ENCODE measurements around the gene MAP2K6.

The MAP2K6 gene

DNA sequence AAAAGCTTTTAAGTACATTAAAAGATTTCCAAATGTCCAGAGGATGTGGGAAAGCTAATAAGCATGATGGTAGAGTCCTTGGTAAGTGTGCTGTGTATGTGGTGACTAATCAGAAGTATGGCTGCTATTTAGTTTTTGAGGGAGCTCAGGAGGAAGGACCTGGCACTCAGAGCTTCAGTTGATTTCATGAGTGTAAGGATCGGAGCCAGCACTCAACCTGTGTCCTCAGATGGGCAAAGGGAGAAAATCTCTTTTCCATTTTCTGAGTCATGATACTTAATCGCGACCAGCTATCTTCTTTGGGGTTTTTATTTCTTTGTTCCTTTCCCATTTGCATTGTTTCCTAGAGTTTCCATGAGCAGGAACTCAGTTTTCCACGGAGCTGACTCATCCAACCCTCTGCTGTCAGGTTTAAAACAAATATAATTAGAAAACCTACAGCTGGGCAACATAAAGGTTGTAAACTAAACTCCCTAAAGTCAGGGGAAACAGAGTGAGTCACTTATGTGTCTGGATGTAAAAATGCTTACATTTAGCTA, 125.4 kb downstream of the MAP2K6 start:
- no peak for DNase-seq

DNA sequence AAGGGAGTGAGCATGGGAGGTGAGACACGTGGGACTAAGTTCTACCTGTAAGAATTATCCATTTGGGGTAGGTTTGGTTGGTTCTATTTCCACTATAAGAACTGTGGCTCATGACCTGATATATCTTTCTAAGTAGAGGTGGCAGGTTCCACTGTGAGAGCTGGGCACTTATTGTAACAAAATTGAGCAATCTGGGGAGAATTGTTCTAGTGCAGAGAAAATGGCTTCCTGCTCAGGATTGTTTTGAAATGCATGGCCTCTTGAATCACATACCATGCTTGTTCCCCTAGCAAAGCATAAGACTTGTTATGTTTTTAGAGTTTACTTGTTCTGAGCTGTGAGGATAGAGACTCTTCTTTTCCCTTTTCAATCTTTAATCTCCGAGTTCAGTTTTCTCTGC, 125.9 kb downstream of the MAP2K6 start:
- no peak for DNase-seq

DNA sequence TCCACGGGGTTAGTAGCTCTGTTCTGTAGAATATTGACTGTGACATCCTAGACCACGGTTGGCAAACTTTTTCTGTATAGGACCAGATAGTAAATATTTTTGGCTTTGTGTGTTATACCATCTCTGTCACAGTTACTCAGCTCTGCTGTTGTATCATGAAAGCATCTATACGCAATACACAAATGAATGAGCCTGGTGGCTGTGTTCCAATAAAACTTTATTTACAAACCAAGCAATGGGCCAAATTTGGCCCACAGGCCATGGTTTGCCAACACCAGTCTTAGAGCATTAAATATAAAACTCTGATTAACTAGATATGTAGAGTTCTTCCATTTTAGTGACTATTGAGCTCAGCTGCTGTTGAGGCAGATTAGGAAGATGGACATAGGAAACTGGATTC, 132.7 kb downstream of the MAP2K6 start:
- DNase-seq, result no peak

DNA sequence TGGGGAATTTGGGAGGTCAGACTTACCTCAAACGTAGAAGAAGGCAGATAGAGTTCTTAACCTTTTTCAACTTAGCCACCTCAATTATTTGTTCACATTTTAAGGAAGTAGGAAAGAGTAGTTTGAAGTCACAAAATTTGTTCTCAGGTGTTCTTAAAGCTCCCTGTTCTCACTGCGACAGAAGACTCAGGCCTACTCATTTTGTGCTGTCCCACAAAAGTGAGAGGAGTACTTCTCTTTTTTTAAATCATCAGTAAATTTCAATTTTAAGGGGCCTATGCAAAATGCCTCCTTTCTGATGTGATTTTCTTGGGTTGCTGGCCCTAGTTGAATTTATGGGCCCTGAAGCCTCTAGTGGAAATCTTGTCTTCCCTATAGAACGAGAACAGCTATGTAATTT, 133.4 kb downstream of the MAP2K6 start:
- no peak for DNase-seq

DNA sequence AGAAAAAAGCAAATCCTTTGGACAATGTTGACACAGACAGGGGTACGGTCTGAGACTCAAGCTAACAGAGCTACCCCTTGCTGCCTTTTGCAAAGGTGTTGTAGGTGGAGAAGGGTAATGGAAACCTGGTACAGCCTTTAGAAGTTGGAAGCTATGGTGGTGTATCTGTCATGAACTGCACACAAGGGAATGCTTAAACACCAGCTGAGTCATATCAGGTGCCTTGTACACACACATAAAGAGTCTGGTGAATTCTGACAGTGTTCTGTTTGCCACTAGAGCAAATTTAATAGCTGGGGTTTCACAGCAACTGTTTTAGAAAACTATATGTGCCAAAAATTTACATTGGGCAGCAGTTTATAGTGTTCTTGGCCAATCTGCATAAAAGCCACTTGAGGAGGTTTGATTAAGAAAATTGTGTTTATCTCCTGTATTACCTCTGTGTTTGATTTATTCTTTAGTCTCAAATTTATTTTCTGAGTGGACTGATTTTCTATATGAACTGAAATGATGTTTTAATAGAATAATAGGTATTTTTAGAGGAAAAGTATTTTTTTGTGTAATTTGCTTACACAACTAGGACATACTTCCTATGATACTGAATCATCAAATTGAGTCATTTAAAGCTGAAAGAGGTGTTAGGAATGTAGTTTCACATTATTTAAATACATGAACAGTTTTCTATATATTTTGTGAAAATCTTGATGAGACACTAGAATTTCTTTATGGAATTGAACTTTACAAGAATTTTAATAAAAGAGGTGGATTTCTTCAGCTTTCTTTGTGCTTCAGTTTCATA, 136.9 kb downstream of the MAP2K6 start:
- no peak for DNase-seq

DNA sequence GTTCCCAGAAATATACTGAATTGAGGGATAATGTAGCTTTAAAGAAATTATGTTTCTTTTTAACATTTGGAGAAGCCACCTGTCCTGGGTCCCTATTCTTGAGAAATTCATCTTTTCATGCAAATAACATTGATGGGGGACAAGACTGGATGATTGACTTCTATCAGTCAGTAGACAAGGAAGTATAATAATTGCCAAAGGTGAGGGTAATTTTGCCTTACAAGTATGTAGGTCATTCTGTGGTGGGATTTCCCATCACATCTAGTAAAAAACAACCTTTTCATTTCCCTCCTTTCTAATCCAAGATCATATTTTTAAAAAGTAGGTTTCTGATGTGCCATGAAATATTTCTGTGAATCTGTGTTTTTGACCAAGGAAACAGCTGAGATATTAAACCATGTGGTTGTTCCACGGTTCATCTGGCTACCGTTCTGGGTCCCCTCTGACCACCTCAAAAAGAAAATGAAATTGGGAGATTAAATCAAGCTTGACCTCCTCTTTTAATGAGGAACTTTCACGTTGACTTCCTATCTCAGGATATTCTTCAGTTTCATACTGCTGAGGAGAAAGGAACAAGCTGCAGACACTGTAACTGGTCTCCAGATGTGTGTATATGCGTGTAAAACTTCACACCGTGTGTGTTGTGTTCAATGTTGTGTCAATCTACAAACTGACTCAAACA, 138.6 kb downstream of the MAP2K6 start:
- DNase-seq, result no peak

DNA sequence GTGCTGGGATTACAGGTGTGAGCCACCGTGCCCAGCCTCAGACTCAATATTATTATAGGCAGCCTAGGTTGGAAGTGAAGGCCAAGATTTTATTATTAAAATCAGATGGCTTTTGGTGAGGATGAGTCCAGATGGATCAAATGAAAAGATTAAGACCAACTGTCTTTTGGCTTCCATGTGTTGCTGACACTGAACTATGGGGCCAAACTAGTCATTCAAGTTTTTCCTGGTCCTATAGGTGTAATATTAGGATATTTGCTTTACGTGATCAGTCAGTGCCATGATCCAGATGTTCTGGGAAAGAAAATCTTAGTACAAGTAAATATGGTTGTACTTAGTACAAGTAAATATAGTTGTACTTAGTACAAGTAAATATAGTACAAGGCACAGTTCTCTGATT, 140.6 kb downstream of the MAP2K6 start:
- DNase-seq, result no peak

DNA sequence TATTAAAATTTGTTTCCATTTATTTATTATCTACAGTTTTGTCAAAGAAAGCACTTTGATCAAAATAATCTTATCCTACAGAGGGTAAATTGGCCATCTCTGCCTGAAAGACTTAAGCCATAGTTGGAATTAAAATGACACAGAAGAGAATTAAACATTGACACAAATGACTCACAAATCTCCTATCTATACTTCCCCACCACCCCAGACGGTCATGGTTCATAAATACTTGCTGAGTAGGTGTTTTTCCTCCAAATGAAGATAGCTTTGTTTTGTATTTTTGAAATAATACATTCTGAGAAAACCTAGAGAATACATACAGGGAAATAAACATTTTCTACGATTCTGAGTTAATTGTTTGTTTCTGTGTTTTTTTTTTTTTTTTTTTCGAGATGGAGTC, 142.8 kb downstream of the MAP2K6 start:
- no peak for DNase-seq

DNA sequence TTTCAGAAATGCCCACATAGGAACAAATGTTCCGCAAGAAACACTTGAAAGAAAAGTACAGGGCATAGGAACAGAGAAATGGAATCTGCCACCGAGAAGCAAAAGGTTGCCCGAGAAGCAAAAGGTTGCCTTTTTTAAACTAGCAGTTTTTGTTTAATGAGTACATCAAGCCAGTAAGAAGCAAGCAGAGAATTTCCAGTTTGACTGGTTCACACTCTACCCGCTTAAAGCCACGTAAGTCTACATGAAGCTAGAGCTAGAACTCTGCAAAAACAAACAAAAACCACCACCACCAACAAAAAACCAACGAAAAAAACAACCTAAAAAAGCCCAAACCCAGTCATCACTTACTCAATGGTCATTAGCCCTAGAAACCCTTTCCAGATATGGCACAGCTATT, 144.3 kb downstream of the MAP2K6 start:
- DNase-seq, result no peak

DNA sequence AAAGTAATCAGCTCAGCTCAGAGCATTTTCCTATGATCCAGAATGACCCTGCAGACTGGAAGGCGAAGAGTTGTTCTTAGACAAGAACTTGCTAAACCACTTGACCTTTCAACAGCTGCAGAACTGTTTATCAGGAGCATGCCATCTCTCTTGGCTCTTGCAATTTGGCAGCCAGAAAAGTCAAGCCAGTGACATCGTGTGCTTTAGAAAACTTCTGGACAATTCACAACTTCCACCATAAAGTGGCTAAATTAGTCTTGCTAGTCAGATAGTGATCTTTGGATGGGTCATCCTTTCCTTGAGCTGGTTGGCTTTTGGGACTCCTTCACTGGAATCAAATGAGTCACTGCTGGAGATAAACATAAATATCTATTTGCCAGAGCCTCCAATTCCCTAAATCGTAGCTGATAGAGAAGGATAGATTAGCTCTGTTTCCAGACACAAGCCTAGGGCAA, 146.5 kb downstream of the MAP2K6 start:
- DNase-seq, result no peak

DNA sequence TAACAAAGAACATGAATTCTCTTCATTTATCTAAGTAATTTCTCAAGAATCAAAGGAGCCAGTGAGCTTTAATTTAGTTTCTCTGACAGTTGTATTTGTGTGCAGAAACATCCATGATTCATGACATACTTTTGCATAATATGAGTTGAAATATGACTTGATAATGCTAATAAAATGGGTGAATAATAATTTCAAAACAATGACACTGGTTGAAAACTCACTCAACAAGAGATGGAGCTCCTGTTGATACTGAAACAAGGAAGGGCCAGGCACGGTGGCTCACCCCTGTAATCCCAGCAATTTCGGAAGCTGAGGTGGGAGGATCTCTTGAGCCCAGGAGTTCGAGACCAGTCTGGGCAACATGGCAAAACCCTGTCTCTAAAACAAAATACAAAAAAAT, 147.0 kb downstream of the MAP2K6 start:
- no peak for DNase-seq

DNA sequence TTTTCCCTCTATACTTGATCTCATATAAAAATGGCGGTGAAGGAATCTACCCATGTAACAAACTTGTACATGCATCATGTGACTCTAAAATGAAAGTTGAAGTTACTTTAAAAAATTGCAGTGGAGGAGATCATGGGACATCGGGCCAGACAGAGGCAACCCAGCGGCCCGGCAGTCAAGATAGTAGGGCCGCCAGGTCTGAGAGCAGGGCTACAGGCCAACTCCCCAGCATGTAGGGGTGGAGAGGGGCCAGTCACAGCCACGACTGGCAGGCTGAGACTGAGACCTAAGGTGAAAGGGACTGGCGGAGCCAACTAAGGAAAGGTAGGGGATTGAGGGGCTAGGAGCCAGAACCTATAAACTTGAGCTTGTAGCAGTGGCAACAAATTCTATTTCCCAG, 150.9 kb downstream of the MAP2K6 start:
- DNase-seq, result no peak

DNA sequence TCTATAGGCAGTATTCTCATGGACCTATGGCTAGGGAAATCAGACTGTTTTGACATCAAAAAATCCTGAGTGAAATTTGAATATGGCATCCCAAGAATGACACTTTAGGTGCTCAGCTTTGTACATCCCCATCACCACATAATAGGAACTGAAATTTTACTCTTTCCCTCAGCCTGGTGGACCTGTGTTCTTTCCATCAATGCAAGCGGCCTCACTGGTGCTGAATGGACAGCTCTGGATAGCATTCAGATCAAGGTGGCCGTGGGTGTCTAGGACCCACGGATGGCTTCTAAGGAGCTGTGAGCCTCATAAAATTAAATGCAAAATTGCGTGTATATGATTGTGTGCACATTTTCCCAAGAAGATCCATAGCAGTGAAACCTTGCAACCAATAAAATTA, 152.6 kb downstream of the MAP2K6 start:
- DNase-seq, result no peak

DNA sequence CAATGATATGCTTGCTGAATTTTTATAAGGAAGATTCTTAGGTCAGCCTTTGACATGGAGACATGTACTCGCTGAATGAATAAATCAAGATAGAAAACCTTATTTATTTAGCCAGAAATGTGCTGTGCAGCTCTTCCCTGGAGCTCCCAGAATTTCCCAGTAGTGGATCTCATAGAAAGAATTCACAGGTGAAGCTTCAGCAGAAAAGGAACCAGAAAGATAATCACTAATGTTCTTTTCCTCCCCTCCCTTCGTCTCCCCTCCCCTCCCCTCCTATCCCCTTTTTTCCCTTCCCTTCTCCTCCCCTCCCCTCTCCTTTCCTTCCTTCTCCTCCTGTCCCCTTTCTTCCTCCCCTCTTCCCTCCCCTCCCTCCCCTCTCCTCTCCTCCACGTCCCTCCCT, 158.2 kb downstream of the MAP2K6 start:
- no peak for DNase-seq

DNA sequence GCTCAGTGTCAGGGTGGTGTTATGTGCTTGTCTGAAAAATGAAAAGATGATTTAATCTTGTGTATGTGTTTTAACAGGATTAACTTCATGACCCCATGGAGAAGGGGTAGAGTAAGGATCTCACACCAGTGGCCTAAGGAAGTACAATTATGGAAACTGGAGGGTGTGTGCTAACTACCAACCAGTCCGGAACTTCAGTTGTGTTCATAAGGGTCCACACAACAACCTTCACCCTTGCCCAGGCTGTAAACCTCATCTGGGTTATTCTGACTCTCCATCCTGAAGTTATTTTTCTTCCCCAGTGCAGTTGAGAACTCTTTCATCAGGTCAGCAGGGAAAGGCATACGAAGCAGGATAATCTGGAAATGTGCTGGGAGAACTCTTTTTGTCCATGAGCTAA, 158.9 kb downstream of the MAP2K6 start:
- DNase-seq, result no peak

DNA sequence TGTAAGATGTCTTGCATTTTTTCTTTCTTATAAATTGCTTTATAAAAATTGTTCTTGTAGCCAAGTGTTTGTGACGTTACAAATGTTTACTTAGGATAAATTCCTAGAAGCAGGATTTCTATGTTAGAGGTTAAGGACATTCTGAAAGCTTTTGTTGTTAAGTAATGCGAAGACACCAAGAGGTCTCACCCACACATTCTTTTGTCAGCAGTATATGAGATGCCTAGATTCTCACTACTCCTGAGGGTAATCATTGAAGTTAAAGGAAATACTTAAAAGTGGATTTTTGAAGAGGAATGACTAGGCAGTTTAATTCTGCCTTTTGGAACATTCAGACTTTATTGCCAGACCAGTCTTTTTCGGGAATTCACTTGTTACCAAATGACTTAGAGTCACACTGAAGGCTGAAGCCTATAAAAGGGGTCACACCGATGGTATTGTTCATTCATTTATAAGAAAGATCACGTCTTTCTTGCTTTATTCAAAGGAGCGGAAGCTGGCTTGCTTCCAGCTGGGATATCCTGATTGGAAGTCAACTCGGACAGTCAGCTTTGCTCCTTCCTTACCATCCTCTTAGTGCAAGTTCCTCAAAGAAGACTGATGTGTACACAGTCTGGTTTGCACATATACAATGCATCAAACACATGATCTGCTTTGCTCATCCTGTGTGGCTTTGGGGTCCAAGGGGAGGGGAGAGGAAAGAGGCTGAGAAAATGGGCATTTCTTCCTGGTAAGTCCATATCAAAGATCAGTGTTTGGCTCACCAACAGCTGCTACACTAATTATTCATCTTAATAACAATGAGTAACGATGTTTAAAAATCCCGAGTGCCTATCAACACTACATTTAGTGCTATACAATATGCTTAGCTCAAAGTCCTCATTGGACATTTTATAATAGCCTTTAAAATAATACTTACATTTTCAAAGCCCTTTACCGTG, 160.0 kb downstream of the MAP2K6 start:
- no peak for DNase-seq

DNA sequence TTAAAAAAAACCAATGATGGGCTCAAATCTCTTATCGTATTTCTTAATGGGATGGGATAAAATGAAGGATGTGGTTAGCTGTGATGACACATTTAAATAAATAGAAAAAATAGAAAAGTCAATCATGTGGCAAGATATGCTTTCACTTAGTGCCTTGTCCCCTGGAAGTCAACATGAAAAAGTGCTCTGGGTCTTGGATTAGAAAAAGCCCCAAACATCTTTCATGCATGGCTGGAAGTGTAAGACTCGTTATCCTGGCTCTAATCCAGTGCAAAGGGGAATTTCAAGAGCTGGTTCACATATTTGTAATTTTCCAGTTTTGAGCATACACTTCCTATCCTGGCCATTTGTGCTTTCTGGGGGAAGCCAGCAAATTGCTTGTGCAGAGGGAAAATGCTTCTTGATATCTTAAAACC, 160.9 kb downstream of the MAP2K6 start:
- no peak for DNase-seq

DNA sequence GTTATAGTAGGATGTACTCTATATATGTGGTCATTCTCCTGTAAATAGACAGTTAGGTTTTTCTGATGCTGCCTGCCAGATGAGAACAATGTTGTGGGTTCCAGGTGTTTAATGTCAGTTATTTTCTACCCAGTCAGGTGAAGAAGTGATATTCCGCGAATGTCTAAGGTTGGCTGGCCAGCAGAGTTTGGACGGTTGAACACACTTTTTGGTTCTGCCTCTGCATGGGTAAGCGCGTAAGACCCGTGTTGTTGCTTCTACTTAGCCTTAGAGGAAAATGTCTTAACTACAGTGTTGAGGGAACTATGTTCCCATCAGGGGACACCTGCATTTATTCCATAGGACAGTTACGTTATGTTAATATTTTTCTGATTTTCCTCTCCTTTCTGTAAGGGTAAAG, 162.6 kb downstream of the MAP2K6 start:
- no peak for DNase-seq

DNA sequence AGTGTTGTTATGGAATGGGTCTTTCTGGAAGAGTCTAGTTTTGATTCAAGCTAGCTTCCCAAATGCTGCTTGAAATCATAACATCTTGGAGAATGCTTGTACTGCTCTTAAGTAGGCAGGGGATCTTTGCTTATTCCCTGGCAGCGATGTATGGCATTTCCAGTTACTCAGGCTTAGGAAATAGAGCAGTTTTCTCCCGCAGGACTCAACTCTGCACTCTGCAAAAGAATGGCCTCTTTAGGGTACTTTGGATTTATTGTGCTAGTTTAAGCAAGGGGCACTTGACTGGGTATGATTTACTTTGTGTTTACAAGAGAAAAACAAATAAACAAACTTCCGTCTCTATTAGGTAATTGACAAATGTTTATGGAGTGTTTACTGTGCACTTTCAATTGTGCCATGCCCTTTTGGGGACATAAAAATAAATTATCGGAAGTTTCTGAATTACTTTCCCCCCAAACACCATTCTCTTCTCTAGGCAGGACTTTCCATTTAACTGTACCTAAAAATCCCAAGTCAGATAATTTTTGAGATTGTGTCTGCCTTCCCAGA, 164.0 kb downstream of the MAP2K6 start:
- DNase-seq, result no peak

DNA sequence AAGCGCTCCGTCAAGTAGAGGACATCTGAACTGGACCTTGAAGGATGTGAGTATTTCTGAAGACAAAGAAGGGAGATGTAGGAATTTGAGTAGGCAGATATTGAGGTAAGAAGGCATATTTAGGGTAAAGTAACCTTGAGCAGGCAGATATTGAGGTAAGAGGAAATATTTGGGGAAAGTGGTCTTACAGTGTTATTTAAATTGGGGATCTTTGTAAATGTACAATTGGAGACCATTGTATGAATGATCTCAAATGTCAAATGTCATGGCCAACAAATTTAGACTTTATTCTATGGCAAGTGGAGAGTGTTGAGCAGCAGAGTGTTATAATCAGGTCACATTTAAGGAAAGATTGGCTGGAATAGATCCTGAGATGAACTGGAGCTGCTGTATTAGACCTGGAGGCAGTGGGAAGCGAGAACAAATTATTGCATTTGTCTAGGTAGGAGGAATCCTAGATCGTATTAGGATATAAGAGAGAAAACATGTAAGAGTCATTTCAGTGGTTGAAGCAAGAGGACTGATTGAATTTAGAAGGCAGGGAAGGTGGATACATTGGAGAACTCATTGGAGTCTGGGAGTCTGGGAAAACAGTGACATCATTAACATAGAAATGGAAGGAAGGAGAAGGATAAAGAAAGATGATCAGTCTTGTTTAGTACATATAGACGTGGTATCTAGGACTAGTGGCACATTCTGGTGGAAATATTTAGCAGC, 165.6 kb downstream of the MAP2K6 start:
- no peak for DNase-seq

DNA sequence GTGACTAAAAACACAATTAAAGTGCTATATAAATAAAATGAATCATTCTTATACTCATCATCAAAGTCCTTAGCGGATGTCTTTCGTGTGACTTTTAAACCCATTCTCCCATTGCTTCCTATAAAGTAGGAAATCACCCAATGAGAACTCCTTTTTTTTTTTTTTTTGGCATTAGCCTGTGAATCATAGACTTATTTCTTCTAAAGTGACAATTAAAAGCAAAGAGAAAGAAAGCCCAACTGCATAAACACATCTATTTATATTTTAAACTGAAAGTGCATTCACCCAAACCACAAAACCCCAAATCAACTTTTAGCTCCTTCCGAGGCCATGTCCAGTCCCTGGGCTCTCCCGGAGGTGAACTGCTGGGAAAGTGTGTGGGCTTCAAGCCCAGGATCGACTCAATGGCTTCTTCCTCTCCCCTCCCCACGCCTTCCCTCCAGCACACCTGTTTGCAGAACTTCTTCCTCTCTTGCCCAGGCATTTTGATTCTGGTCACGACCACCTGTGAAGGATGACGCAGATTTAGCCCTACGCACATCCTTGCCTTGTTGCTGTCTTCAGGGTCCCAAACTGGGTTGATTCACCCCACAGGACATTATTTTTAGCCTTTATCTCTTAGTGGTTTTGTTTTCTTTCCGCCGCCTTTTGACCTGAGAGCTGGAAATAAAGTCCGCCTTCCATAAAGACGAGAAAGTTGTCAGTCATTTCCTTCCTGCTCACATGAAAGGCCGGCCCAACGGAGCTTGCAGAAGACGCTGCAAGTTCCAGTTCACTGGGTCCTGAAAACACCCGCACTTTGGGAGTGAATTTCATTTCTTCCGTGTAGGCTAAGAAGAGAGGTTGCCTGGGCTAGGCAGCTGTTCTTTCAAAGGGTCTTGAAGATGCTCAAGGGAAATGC, 166.8 kb downstream of the MAP2K6 start:
- DNase-seq, result no peak

Measured in NCI-H1436 (cell line).